Testis (tissue), 3 donors: Measurements from ENCODE around the gene TTC7B. TPM values are rescaled to one million over a fixed set of nuclear protein-coding genes. Genes with fewer than 3 reads are reported as not detected.

Experiments used
- DNase-seq: peaks from one replicate; pipeline ENCODE4 v3.0.0-alpha.2; 2019
- H3K27ac ChIP-seq, 2 donors: fragments of 200-600 bp; sonication (generic); one replicate each; pipeline ENCODE4 v1.5.1; 2019
- H3K27me3 ChIP-seq: fragments of 200-600 bp; sonication (generic); one replicate; pipeline ENCODE4 v1.5.1; 2019
- H3K36me3 ChIP-seq: fragments of 200-600 bp; sonication (generic); one replicate; pipeline ENCODE4 v1.5.1; 2017; ENCODE audit warnings: low read depth; ENCODE audit errors: missing control alignments
- H3K4me1 ChIP-seq: fragments of 200-600 bp; sonication (generic); one replicate; pipeline ENCODE4 v1.5.1; 2019
- H3K4me3 ChIP-seq, 2 donors: fragments of 200-600 bp; sonication (generic); one replicate each; pipeline ENCODE4 v1.5.1; 2017 to 2019
- H3K9me3 ChIP-seq: fragments of 200-600 bp; sonication (generic); one replicate; pipeline ENCODE4 v1.5.1; 2017
- POLR2A ChIP-seq: fragments of 450-650 bp; IDR thresholded peaks from one replicate; pipeline ENCODE4 v1.6.1; 2017; ENCODE audit warnings: antibody characterized with exemption, mild to moderate bottlenecking, moderate library complexity
- WGBS, 2 donors: methylation state at CpG; one replicate each; pipeline ENCODE4 v1.1.5; 2018; 5-methylcytosine and 5-hydroxymethylcytosine counted together
- intact Hi-C: fragments of 100-400 bp; cut with DNase I; formaldehyde crosslinking; loops from one replicate; pipeline ENCODE4 v1.15.1; 2023; ENCODE audit warnings: low total_unique reads
- polyA plus RNA-seq: library from polyadenylated mRNA; stranded (reverse); fragments of 350-450 nt; fragmentation: Illumina TruSeq; extraction: RNeasy Lipid Tissue Mini Kit (QIAGEN cat#74804); gene quantifications from one replicate; pipeline ENCODE4 v1.2.3, GENCODE V29; 2014; ENCODE audit warnings: low read depth, low replicate concordance; ENCODE audit not compliant: insufficient read depth
- total RNA-seq, 2 donors: library from RNA; depleted of rRNA; stranded (reverse); fragments of >200 nt; gene quantifications; one replicate each; pipeline ENCODE4 v1.2.3, GENCODE V29; 2016
- TF ChIP-seq, protein P1 (sequence below), 3 experiments: fragments of 450-650 bp in 2 of 3; fragments of 200-600 bp in 1 of 3; sonication (generic) in 1 of 3; IDR thresholded peaks; one replicate each; pipeline ENCODE4 v1.5.1; 2016 to 2019; ENCODE audit warnings: antibody characterized with exemption in 3 of 3, mild to moderate bottlenecking in 2 of 3, moderate library complexity in 1 of 3

Gene TTC7B
- total and polyA plus RNA-seq, 3 donors from 2014 or later, result 11.3 to 17.0 (median 12.1) TPM

DNA sequence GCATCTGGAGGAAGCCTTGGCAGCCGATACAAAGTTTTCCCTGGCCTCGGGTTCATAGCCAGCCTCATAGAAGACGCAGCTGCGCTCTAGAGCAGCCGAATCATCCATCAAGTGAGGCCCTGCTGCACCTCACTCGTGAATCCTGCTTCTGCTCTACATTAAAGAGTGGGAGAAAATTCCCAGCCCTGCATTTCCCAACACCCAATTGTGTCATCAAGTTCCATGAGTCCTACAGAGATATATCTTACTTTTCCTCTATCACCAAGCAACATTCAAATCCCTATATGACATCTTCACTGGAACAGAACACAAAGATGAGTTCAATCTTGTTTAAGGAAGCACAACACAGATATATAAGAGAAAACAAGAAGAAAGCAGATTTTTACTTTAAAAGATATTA is 139.3 kb downstream of the TTC7B start:
- Histone ChIP-seq H3K36me3 (no peaks in the 10 kb centered on the region), H3K27me3 (no peaks in the 10 kb centered on the region), H3K27ac (no peak overlapping the region), H3K4me1 (no peaks in the 10 kb centered on the region), H3K4me3 (no peak overlapping the region), H3K9me3 (no peaks in the 10 kb centered on the region)
- no peak for DNase-seq
- intact Hi-C loops, result no loop called here
- no peak for TF ChIP-seq POLR2A
- TF ChIP-seq, protein P1, sequence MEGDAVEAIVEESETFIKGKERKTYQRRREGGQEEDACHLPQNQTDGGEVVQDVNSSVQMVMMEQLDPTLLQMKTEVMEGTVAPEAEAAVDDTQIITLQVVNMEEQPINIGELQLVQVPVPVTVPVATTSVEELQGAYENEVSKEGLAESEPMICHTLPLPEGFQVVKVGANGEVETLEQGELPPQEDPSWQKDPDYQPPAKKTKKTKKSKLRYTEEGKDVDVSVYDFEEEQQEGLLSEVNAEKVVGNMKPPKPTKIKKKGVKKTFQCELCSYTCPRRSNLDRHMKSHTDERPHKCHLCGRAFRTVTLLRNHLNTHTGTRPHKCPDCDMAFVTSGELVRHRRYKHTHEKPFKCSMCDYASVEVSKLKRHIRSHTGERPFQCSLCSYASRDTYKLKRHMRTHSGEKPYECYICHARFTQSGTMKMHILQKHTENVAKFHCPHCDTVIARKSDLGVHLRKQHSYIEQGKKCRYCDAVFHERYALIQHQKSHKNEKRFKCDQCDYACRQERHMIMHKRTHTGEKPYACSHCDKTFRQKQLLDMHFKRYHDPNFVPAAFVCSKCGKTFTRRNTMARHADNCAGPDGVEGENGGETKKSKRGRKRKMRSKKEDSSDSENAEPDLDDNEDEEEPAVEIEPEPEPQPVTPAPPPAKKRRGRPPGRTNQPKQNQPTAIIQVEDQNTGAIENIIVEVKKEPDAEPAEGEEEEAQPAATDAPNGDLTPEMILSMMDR (IDR thresholded peaks at IDR 0.05), result no peak
- 84 to 88% methylated on average over 6 of the region's 6 CpGs for WGBS, 2 donors

DNA sequence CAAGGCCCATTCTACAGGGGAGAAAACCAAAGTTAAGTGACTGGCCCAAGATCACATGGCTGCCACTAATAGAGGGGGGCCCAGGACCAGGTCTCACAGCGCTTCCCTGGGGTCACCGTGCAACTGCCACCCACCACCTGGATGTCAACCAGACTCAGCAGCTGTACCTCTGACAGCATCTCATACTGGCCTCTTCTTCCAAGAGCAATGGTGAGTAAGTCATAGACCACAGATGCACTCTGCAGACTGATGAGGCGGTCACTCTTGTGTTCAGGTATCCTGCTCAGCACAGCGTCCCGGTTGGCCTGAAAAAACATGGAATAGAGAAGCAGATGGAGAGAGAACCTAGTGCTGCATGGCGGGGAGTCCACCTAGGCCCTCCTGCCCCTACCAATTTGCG is 139.9 kb downstream of the TTC7B start:
- intact Hi-C loops, result no loop called here
- H3K4me3 ChIP-seq, result no peak overlapping the region
- H3K36me3 ChIP-seq, result no peaks in the 10 kb centered on the region
- no peaks in the 10 kb centered on the region for H3K4me1 ChIP-seq
- no peaks in the 10 kb centered on the region for H3K9me3 ChIP-seq
- H3K27me3 ChIP-seq, result no peaks in the 10 kb centered on the region
- no peak overlapping the region for H3K27ac ChIP-seq
- TF ChIP-seq, protein P1 (IDR thresholded peaks at IDR 0.05), result no peak
- no peak for DNase-seq
- 87 to 100% methylated on average over 6 to 7 of the region's 7 CpGs for WGBS, 2 donors

DNA sequence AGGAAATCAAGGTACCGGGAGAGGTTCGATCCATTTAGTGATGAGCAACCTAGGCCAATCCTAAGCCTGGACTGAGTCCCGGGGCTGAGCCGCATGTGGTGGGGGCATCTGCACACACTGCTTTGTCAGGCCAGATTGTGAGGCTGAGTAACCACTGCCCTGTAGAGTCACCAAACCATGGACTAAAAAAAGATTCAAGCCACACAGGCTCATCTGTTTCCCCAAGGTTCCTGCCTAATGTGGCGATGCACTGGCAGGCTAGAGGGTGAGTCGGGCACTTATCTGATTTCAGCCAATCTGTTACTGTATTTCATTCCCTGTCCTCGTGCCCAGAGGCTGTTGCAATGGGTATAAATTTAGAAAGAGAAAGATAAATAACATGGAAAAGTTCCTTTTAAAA is 140.8 kb downstream of the TTC7B start:
- WGBS, 2 donors, result 73 to 80% methylated on average over 7 of the region's 7 CpGs
- Histone ChIP-seq H3K27ac (no peak overlapping the region), H3K27me3 (no peaks in the 10 kb centered on the region), H3K4me3 (no peak overlapping the region), H3K36me3 (no peaks in the 10 kb centered on the region), H3K4me1 (no peaks in the 10 kb centered on the region), H3K9me3 (no peaks in the 10 kb centered on the region)
- TF ChIP-seq POLR2A, result no peak
- TF ChIP-seq, protein P1 (IDR thresholded peaks at IDR 0.05), result no peak
- peak; percentile 78 for DNase-seq
- intact Hi-C loops, result no loop called here

DNA sequence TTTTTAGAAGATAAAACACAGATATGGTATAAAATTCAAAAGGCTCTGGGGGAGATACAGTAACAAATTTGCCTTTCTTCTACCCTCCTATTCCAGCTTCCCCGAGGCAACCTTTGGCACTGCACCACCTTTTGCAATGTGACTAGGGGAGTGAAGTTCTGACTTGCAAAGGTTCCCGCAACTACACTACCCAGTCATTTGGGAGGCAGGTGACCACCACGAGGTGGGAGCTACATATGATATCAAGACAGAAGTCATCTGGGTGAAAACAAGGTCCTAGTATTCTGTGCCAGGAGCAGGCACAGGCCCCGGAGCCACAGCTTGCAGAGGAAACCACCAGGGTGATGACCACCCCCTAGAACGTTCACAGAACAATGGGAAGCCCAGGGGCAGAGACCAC is 141.5 kb downstream of the TTC7B start:
- Histone ChIP-seq H3K36me3 (no peaks in the 10 kb centered on the region), H3K4me1 (no peaks in the 10 kb centered on the region), H3K4me3 (no peak overlapping the region), H3K9me3 (no peaks in the 10 kb centered on the region), H3K27ac (no peak overlapping the region), H3K27me3 (no peaks in the 10 kb centered on the region)
- TF ChIP-seq POLR2A, result no peak
- TF ChIP-seq, protein P1 (IDR thresholded peaks at IDR 0.05), result no peak
- 78 to 87% methylated on average over 4 to 5 of the region's 5 CpGs for WGBS, 2 donors
- no peak for DNase-seq
- intact Hi-C loops, result no loop called here

DNA sequence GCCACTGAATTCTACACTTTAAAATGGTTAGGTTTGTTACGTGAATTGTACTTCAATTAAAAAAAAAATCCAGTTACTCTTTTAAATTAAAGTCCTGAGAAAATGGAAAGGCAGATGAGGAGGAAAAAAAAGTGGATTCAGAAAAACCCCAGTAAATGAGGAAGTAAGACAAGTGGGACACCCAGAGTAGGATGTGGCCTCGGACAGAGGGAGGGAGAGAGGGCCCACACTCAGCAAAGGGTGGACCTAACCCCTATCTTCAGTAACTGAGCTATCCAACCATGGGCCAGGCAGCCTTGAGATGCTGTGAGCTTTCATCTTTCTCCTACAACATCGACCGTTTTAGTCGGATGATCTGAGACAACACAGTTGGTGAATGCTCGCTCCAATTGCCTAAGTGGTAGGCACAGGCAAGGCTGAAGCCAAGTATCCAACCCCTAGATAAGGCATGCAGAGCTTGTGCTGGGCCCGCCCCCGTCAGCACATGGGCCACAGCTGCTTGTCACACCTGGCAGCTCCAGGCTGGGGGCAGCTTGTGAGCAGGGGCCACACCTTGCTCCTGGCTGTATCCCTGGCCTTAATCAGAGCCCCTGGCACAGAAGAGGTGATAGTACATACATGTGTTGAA is 142.1 kb downstream of the TTC7B start:
- H3K4me1 ChIP-seq, result no peaks in the 10 kb centered on the region
- no peak overlapping the region for H3K4me3 ChIP-seq
- 83 to 92% methylated on average over 8 of the region's 8 CpGs for WGBS, 2 donors
- no peak for DNase-seq
- intact Hi-C loops, result no loop called here
- H3K27me3 ChIP-seq, result no peaks in the 10 kb centered on the region
- no peaks in the 10 kb centered on the region for H3K9me3 ChIP-seq
- no peak for TF ChIP-seq POLR2A
- TF ChIP-seq, protein P1 (IDR thresholded peaks at IDR 0.05), result no peak
- H3K27ac ChIP-seq, result no peak overlapping the region
- H3K36me3 ChIP-seq, result no peaks in the 10 kb centered on the region
